Measurements from ENCODE around the gene PLA2G4C. TPM values are rescaled to one million over a fixed set of nuclear protein-coding genes. Genes with fewer than 3 reads are reported as not detected.
"Not testable (repeated sequence)": the region's sequence is repeated elsewhere in the genome, so short reads cannot be mapped to it uniquely, and the experiment has no call there.

The PLA2G4C gene
- total and polyA plus RNA-seq, 5 donors from 2014 or later = 0.59 to 3.5 (median 1.7) TPM

DNA sequence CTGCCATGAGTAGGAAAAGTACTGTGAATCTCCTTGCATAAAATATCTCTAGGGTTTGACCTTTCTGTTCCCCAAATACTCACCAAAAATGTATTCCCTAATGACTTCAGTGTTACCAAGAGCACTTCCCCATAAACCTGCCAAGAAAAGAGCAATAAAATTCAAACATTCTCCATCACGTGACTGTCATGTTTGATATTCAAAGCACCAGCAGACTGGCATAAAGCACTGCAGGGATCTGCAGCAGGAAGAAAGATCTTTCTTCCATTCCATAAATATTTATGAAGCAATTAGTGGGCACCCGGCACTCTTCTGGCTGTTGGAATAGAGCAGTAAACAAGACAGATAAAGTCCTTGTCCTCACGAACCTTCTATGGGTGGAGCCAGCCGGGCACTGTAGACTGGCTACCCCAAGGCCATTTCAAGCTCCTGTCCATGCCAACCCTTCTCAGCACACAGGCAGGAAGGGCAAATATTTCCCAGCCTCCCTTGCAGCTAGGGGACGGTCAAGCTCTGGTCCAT is 20.3 kb downstream of the PLA2G4C start:
- Mint-ChIP-seq H3K36me3 (peaks cover 4% of the 10 kb centered on the region), H3K27ac (no peak overlapping the region), H3K9me3 (peaks cover 1 to 20% (median 10%) of the 10 kb centered on the region in 7 donors), H3K27me3 (peaks cover 13% of the 10 kb centered on the region), H3K4me3 (no peak overlapping the region), H3K4me1 (no peaks in the 10 kb centered on the region)
- no peaks in the 10 kb centered on the region for H3K36me3 ChIP-seq (ENCODE audit: control insufficient read depth, insufficient read depth, low read length)
- H3K4me1 ChIP-seq (ENCODE audit: control insufficient read depth, insufficient read depth, low read length, poor library complexity, severe bottlenecking) = no peaks in the 10 kb centered on the region
- peaks cover 9 to 12% of the 10 kb centered on the region in 2 experiments for H3K9me3 ChIP-seq (ENCODE audit: control insufficient read depth in 2 of 2, low read length in 2 of 2)
- ATAC-seq (ENCODE audit: low read depth in 2 of 2) (no peak), DNase-seq (no peak)
- no peak overlapping the region for H3K27ac ChIP-seq (ENCODE audit: insufficient read depth, low read length, poor library complexity, severe bottlenecking)
- no peak overlapping the region for H3K4me3 ChIP-seq (ENCODE audit: low read depth, low read length)
- no peaks in the 10 kb centered on the region for H3K27me3 ChIP-seq (ENCODE audit: control insufficient read depth, insufficient read depth, low read length)

- not testable (repeated sequence) for H3K27me3 ChIP-seq (ENCODE audit: control insufficient read depth, insufficient read depth, low read length); H3K9me3 ChIP-seq (ENCODE audit: control insufficient read depth in 2 of 2, low read length in 2 of 2); H3K4me3 Mint-ChIP-seq; H3K4me3 ChIP-seq (ENCODE audit: low read depth, low read length); H3K27ac Mint-ChIP-seq; H3K36me3 ChIP-seq (ENCODE audit: control insufficient read depth, insufficient read depth, low read length); ATAC-seq (ENCODE audit: low read depth in 2 of 2); H3K4me1 ChIP-seq (ENCODE audit: control insufficient read depth, insufficient read depth, low read length, poor library complexity, severe bottlenecking); DNase-seq; H3K27ac ChIP-seq (ENCODE audit: insufficient read depth, low read length, poor library complexity, severe bottlenecking); H3K4me1 Mint-ChIP-seq; H3K36me3 Mint-ChIP-seq
- peaks cover 16% of the 10 kb centered on the region for H3K27me3 Mint-ChIP-seq
- peaks cover under 1 to 11% (median 8%) of the 10 kb centered on the region in 7 donors for H3K9me3 Mint-ChIP-seq
Observed at GRCh38 chr19:48088991-48089390, 21.6 kb downstream of the PLA2G4C start.

DNA sequence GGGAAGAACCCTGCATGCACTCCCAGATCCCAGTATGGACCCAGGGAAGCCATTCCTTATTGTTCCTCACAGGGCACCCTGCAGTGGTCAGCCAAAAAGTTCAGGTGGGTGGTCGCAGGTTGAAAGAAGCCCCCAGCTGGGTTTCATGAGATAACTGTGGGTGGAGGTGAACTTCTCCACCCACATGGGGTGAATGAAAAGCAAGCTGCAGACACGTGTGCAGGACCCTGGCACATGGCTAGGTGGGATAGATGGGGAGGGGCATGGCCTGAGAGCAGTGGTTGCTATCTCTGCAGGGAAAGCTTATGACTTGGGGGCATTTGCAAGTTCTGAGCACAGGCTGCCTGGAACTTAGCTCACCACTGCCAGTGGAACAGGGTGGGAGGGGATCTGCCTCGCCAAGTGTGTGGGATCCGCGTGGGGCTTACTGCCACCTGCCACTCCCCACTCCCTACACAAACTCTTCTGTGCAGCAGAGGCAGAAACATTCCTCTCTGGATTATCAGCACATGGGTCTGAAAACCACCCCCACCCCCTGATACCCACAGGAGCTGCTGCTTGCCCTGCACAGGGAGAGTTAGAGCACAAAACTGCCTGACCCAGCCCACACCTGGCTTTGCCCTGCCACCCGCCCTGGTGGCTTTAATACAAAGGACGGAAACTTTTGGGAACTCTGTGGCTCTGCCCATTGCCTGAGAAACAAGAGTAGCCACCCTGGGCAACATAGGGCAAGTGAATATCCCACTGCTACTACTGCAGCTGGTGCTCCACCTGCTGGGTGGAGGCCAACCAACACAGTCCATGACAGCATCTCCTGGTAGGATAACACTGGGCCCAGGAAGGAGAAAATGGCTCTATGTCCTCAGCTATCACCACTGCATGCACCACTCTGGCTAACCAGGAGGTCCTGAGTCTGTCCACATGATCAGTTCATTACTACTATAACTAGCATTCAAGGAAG is 24.4 kb downstream of the PLA2G4C start:
- no peaks in the 10 kb centered on the region for H3K27me3 ChIP-seq (ENCODE audit: control insufficient read depth, insufficient read depth, low read length)
- peaks cover 0 to 4% (median 0%) of the 10 kb centered on the region in 7 donors for H3K9me3 Mint-ChIP-seq
- no peak overlapping the region for H3K4me3 Mint-ChIP-seq
- H3K27me3 Mint-ChIP-seq = peaks cover 14% of the 10 kb centered on the region
- no peak for DNase-seq
- no peaks in the 10 kb centered on the region for H3K36me3 ChIP-seq (ENCODE audit: control insufficient read depth, insufficient read depth, low read length)
- no peak overlapping the region for H3K27ac ChIP-seq (ENCODE audit: insufficient read depth, low read length, poor library complexity, severe bottlenecking)
- no peaks in the 10 kb centered on the region for H3K4me1 Mint-ChIP-seq
- H3K4me3 ChIP-seq (ENCODE audit: low read depth, low read length) = no peak overlapping the region
- H3K36me3 Mint-ChIP-seq = no peaks in the 10 kb centered on the region
- ATAC-seq (ENCODE audit: low read depth in 2 of 2) = no peak
- no peaks in the 10 kb centered on the region for H3K4me1 ChIP-seq (ENCODE audit: control insufficient read depth, insufficient read depth, low read length, poor library complexity, severe bottlenecking)
- no peak overlapping the region for H3K27ac Mint-ChIP-seq
- no peaks in the 10 kb centered on the region for H3K9me3 ChIP-seq (ENCODE audit: control insufficient read depth in 2 of 2, low read length in 2 of 2)

DNA sequence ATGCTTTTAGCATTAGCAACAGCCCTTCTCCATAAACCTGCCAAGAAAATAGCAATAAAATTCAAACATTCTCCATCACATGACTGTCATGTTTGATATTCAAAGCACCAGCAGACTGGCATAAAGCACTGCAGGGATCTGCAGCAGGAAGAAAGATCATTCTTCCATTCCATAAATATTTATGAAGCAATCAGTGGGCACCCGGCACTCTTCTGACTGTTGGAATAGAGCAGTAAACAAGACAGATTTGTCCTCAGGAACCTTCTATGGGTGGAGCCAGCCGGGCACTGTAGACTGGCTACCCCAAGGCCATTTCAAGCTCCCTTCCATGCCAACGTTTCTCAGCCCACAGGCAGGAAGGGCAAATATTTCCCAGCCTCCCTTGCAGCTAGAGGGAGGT is 25.5 kb downstream of the PLA2G4C start:
- Histone ChIP-seq H3K4me3 (ENCODE audit: low read depth, low read length) (no peak overlapping the region), H3K9me3 (ENCODE audit: control insufficient read depth in 2 of 2, low read length in 2 of 2) (no peaks in the 10 kb centered on the region), H3K27ac (ENCODE audit: insufficient read depth, low read length, poor library complexity, severe bottlenecking) (no peak overlapping the region), H3K27me3 (ENCODE audit: control insufficient read depth, insufficient read depth, low read length) (no peaks in the 10 kb centered on the region), H3K36me3 (ENCODE audit: control insufficient read depth, insufficient read depth, low read length) (no peaks in the 10 kb centered on the region), H3K4me1 (ENCODE audit: control insufficient read depth, insufficient read depth, low read length, poor library complexity, severe bottlenecking) (no peaks in the 10 kb centered on the region)
- H3K9me3 Mint-ChIP-seq = peaks cover 0 to 4% (median 0%) of the 10 kb centered on the region in 7 donors
- no peak overlapping the region for H3K4me3 Mint-ChIP-seq
- ATAC-seq (ENCODE audit: low read depth in 2 of 2) (no peak), DNase-seq (no peak)
- H3K36me3 Mint-ChIP-seq = no peaks in the 10 kb centered on the region
- no peaks in the 10 kb centered on the region for H3K4me1 Mint-ChIP-seq
- H3K27me3 Mint-ChIP-seq = peaks cover 14% of the 10 kb centered on the region
- H3K27ac Mint-ChIP-seq = no peak overlapping the region

GRCh38 chr19:48081106-48081505 is 29.5 kb downstream of the PLA2G4C start:
- H3K4me1 Mint-ChIP-seq = no peaks in the 10 kb centered on the region
- Histone ChIP-seq H3K36me3 (ENCODE audit: control insufficient read depth, insufficient read depth, low read length) (no peaks in the 10 kb centered on the region), H3K4me1 (ENCODE audit: control insufficient read depth, insufficient read depth, low read length, poor library complexity, severe bottlenecking) (no peaks in the 10 kb centered on the region), H3K9me3 (ENCODE audit: control insufficient read depth in 2 of 2, low read length in 2 of 2) (no peaks in the 10 kb centered on the region), H3K27me3 (ENCODE audit: control insufficient read depth, insufficient read depth, low read length) (no peaks in the 10 kb centered on the region), H3K27ac (ENCODE audit: insufficient read depth, low read length, poor library complexity, severe bottlenecking) (no peak overlapping the region), H3K4me3 (ENCODE audit: low read depth, low read length) (no peak overlapping the region)
- DNase-seq (no peak), ATAC-seq (ENCODE audit: low read depth in 2 of 2) (no peak)
- no peak overlapping the region for H3K27ac Mint-ChIP-seq
- no peak overlapping the region for H3K4me3 Mint-ChIP-seq
- no peaks in the 10 kb centered on the region for H3K36me3 Mint-ChIP-seq
- H3K27me3 Mint-ChIP-seq = peaks cover 18% of the 10 kb centered on the region
- no peaks in the 10 kb centered on the region for H3K9me3 Mint-ChIP-seq

DNA sequence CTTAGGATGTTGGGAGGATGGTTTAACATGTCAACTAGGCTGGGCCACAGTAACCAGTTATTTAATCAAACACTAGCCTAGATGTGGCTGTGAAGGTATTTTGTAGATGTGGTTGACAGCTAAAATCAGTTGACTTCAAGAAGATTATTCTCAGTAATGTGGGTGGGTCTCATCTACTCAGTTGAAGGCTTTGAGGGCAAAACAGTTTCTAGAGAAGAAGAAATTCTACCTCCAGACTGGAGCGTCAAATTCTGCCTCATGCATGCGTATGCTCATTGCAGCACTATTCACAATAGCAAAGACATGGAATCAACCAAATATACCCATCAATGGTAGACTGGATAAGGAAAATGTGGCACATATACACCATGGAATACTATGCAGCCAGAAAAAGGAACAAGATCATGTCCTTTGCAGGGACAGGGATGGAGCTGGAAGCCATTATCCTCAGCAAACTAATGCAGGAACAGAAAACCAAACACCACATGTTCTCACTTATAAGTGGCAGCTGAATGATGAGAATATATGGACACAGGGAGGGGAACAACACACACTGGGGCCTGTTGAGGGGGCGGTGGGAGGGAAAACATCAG is 40.3 kb downstream of the PLA2G4C start:
- not testable (repeated sequence) for H3K27ac ChIP-seq (ENCODE audit: insufficient read depth, low read length, poor library complexity, severe bottlenecking); H3K9me3 Mint-ChIP-seq; H3K9me3 ChIP-seq (ENCODE audit: control insufficient read depth in 2 of 2, low read length in 2 of 2); H3K4me3 Mint-ChIP-seq; H3K27me3 Mint-ChIP-seq; H3K27ac Mint-ChIP-seq; H3K4me1 Mint-ChIP-seq; DNase-seq; H3K4me1 ChIP-seq (ENCODE audit: control insufficient read depth, insufficient read depth, low read length, poor library complexity, severe bottlenecking); H3K27me3 ChIP-seq (ENCODE audit: control insufficient read depth, insufficient read depth, low read length); ATAC-seq (ENCODE audit: low read depth in 2 of 2); H3K36me3 Mint-ChIP-seq; H3K4me3 ChIP-seq (ENCODE audit: low read depth, low read length); H3K36me3 ChIP-seq (ENCODE audit: control insufficient read depth, insufficient read depth, low read length)

- Mint-ChIP-seq H3K4me3 (no peak overlapping the region), H3K4me1 (no peaks in the 10 kb centered on the region), H3K27me3 (no peaks in the 10 kb centered on the region), H3K9me3 (peaks cover 0 to 2% (median 0%) of the 10 kb centered on the region in 7 donors), H3K27ac (no peak overlapping the region), H3K36me3 (no peaks in the 10 kb centered on the region)
- Histone ChIP-seq H3K9me3 (ENCODE audit: control insufficient read depth in 2 of 2, low read length in 2 of 2) (no peaks in the 10 kb centered on the region), H3K4me1 (ENCODE audit: control insufficient read depth, insufficient read depth, low read length, poor library complexity, severe bottlenecking) (no peaks in the 10 kb centered on the region), H3K4me3 (ENCODE audit: low read depth, low read length) (no peak overlapping the region), H3K36me3 (ENCODE audit: control insufficient read depth, insufficient read depth, low read length) (no peaks in the 10 kb centered on the region), H3K27me3 (ENCODE audit: control insufficient read depth, insufficient read depth, low read length) (no peaks in the 10 kb centered on the region), H3K27ac (ENCODE audit: insufficient read depth, low read length, poor library complexity, severe bottlenecking) (no peak overlapping the region)
- ATAC-seq (ENCODE audit: low read depth in 2 of 2) = no peak
- no peak for DNase-seq
Observed at GRCh38 chr19:48069435-48069834, 41.2 kb downstream of the PLA2G4C start.
